GM04504 (cell line): ENCODE results near the gene TEX36.
"Not testable (repeated sequence)": the region's sequence is repeated elsewhere in the genome, so short reads cannot be mapped to it uniquely, and the experiment has no call there.

Source experiments
- DNase-seq: peaks from one replicate; pipeline ENCODE4 v3.0.0-alpha.2; 2012; ENCODE audit warnings: low read depth

The TEX36 gene

DNA sequence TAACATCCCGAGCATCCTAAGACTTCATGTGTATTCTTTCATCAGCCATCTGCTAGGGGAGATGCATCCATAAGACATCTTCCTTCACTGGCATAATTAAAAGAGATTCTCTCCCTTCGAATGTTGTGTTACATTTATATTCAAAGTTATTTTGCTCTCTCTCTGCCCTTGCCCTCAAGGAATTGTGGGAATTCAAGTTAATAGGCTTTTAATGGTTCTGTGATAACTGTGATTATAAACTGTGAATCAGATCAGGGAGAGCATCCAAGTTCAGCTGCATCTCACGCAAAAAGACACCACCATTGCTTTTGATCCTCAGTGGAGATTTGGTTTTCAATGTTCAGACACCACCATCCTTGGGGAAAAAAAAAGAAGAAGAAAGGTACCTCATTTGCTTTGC is 9.2 kb upstream of the TEX36 start:
- peak; percentile 36 for DNase-seq

DNA sequence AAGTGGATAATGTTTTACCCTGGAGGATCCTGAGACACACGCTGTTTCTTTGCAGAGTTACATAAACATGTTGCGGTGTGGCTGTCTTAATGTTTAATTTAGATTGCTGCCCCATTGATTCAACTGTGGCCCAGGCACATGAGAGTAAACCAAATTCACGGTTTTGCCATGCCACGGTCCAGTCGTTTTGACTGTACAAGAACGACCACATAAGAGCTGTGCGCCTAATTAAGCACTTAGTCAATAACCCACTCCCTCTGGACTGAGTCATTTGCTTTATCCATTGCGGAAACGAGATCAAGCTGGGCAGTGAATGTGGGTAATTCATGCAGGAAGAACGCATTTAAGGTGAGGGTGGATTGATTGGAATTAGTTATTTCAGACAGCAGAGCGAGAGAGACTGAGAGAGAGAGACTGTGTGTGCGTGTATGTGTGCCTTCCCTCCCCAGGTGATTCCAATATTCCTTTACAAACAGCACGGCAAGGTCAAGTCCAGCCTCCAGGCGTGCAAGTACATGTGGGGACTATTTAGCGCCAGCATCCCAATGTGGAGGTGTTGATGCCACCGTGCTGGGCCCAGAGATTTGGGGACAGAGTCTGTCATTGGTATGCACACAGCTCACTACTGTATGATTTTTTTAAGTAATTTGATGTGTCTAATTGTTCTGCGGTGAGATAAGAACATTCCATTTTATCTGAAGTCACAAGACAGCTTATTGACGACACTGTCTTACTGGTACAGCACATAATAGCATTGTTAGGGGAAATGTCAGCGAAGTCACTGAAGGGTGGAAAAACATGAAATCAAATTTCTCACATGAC is 8.4 kb upstream of the TEX36 start:
- no peak for DNase-seq

GRCh38 chr10:125689955-125690569 is 7.1 kb upstream of the TEX36 start:
- DNase-seq, result peak; percentile 27

GRCh38 chr10:125687507-125688185 is 4.7 kb upstream of the TEX36 start:
- DNase-seq, result no peak

DNA sequence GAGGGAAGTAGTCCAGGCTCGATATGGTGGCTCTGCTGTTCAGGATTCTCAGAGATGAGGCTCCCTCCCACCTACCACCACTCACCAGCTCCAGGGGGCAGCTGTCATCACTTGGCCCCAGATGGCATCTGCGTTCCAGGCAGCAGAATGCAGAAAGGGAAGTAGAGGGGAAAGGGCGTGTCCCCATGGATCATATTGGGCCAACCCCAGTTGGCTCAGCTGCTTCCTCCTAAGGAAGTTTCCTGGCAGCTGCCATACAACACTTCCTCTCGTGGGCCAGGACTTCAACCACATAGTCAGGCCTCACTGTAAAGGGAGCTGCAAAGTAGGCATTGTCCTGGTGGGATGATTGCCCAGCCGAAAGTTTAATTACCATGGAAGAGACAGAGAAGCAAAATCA is 1.6 kb upstream of the TEX36 start:
- DNase-seq, result no peak

DNA sequence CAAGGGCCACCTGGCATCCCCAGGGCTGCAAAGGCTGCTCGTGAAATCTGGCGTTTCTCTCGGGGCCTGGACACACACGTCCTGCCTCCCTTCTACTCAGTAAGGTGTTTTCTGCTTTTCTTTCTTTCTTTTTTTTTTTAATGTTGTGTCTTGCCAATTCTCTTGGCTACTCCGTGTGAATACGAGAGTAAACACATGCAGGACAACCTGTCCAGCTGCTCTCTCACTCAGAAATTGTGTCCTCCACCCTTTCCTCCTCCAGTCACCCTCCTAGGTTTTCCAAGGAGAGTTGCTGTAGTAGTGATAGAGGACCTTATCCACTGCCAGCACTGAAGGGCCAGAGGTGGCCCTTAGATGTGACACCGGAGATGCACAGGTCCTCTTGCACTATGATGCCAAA is 858 bp upstream of the TEX36 start:
- DNase-seq, result no peak

DNA sequence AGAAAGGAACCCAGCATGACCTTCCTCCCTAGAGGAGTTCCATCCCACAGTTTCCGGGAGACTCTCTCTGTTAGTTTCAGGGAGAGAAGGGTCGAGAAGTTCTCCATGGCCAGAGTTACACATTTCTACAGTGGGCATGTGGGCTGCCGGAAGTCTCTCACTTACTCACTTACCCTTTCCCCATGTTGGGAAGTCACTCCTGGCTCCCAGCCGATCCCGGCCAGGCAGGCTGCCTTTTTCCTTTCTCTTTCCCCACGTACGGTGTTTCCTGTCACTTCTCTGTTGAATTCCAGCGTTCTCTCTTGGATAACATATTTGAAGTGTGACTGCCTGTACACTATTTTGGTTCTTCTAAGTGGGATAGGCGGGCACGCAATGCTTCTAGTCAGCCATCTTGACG is 3.5 kb downstream of the TEX36 start:
- DNase-seq, result no peak

DNA sequence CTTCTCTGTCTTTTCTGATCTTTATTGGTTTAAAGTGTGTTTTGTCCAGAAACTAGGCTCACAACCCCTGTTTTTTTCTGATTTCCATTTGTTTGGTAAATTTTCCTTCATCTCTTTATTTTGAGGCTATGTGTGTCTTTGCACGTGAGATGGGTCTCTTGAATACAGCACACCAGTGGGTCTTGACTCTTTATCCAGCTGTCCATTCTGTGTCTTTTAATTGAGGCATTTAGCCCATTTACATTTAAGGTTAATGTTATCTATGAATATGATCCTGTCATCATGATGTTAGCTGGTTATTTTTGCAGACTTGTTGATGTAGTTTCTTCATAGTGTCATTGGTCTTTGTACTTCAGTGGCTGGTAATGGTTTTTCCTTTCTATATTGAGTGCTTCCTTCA is 10.1 kb downstream of the TEX36 start:
- DNase-seq, result no peak

GRCh38 chr10:125662584-125662983 is 20.4 kb downstream of the TEX36 start:
- DNase-seq, result no peak

GRCh38 chr10:125661941-125662515 is 20.9 kb downstream of the TEX36 start:
- peak; percentile 83 for DNase-seq

DNA sequence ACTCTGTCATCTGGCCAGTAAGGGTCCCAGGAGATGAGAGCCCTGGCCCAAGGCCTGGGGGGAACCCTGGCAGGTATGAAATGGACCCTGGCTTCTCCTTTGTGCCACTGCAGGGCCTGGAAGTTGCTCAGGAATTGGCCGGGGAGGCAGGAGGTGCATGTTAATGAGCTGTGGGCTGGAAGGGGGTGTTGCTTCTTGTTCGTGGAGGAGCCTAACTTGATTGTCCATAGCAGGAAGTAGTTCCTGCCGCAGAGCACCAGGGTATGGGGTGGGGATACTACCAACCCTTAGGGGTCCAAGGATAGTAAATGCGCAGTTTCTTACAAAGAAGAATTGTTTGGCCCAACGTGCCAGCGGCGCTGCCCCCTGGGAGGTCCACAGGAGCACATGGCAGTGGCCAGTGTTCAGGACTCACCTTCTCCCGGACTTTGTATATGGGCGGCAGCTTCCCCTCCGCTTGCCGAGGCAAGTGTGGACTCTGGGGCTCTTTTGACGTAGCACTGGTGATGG is 21.5 kb downstream of the TEX36 start:
- no peak for DNase-seq

GRCh38 chr10:125659071-125659470 is 23.9 kb downstream of the TEX36 start:
- no peak for DNase-seq

- no peak for DNase-seq
Observed at GRCh38 chr10:125656523-125656922, 26.4 kb downstream of the TEX36 start.

DNA sequence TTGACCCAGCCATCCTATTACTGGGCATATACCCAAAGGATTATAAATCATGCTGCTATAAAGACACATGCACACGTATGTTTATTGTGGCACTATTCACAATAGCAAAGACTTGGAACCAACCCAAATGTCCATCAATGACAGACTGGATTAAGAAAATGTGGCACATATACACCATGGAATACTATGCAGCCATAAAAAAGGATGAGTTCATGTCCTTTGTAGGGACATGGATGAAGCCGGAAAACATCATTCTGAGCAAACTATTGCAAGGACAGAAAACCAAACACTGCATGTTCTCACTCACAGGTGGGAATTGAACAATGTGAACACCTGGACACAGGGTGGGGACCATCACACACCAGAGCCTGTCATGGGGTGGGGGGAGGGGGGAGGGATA is 29.9 kb downstream of the TEX36 start:
- not testable (repeated sequence) for DNase-seq

DNA sequence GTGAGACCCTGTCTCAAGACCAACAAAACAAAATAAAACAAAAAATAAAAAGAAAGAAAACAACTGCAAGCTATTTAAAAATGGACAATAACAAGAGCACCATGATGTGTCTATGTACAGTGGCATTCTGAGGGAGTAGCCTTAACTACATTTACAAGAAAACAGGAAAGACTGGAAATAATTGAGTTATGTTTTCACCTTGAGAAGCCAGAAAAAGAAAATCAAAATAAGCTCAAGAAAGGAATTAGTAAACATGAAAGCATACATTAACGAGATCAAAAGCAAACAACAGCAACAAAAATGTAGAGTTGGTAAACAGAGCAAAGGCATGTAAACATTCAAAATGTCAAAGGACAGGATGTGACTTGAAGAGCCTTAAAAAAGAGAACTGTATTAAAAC is 36.7 kb downstream of the TEX36 start:
- no peak for DNase-seq

DNA sequence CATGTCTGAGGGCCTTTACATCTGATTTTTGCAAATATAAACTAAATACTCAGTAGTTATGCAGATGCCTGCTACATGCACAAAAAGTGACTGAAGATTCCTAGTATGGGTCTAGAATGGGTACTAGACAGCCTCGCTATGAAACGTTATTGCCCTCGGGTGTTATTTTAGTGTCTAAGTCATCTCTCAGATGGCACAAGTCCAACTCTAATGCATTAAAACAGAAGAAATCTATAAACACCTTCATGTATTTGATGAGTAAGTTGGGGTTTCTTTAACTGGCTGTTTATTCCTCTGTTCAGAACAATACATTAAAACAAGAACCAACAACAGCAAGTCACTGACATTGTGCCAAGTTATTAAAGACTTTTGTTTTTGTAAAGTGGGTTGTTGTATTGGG is 41.6 kb downstream of the TEX36 start:
- no peak for DNase-seq

- no peak for DNase-seq
Observed at GRCh38 chr10:125640653-125641052, 42.3 kb downstream of the TEX36 start.

DNA sequence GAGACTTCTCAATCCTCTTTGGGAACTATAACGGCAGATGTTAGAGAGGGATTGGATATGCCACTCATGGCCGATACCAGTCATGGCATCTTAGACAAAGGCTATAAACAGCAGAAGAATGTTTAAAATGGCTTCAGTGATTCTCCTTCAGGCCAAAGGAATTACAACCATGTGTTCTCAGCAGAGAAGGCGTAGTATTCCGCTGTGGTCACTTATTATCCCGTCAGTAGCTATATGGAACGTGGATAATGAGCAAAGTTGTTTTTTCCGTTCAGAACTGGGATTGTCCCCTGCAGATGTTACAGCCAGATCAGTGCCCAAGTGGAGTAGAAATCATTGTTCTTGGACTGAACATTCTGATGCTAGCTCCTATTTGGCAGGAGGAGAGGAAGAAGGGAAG is 43.1 kb downstream of the TEX36 start:
- peak; percentile 26 for DNase-seq

DNA sequence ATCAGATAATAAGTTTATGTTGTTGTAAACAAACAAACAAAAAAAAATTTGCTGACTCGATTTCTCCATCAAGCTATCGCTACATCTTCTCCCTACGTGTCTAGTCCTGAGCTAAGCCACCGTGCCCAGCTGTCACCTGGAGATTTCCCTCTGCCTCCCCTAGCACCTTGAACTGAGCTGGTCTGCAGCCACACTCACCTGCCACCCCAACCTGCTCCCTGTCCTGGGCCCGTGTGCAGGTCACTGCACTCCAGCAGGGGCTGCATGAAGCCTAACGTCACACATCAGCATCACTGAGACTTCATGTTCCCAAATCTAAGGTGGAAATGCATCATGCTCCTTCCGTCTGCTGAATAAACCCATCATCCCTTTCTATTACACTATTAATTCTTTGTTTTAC is 44.4 kb downstream of the TEX36 start:
- DNase-seq, result no peak

DNA sequence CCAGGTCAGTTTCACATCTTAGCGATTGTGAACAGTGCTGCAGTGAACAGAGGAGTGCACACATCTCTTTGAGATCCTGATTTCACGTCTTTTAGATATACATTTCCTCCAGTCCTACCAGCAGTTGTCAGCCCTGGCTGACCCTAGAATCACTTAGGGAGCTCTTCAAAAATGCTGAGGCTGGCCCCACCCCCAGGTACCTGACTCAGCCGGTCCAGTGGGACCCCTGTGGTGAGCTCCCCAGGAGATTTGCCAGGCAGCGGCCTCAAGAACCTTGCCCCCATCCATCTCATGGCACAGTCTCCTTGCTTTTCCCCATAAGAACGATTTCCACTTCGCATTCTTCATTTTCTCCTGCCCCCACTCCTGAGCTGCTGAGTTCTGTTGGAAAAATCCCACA is 45.5 kb downstream of the TEX36 start:
- no peak for DNase-seq

- DNase-seq, result no peak
Observed at GRCh38 chr10:125634606-125635005, 48.4 kb downstream of the TEX36 start.

DNA sequence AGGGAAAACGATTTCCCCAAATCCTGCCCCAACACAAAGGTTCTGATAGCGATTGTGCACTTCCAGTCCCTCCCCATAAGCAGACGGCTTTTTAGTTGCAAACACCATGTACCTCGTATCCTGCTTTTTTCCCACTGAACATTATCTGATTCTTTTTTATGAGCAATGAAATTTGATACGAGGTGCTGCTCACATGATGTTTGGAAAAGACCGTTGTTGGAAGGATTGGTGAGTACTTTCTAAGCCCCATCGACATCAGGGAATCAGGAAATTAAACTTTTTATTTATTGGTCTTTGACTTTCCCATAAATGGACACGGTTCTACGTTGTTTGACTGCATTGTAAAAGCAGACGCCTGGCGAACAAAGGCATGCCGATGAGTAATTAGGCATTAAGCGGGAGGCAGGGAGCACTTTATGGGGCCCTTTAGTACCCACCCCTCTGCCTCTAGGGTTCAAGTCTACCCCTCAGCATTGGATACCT is 49.4 kb downstream of the TEX36 start:
- DNase-seq, result no peak

DNA sequence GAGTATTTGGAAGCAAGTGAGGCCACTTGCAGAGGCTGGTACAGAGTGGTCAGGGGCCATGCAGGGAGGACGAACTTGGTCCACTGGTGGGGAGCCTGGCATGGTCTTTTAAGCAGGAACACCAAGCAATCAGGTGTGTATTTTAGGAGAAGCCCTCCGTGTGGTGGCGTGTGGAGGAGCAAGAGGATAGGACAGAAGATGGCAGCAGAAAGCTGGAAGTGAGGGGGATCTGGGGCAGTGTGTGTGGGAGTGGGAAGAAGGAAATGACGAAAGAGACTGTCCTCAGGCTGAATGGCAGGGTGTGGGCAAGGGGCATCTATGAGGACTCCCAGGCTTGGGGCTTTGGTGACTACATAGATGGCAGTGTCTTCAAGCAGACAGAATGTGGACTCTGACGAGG is 51.2 kb downstream of the TEX36 start:
- no peak for DNase-seq
